Measurements from ENCODE around the gene DENND2D. TPM values are rescaled to one million over a fixed set of nuclear protein-coding genes. Genes with fewer than 3 reads are reported as not detected.
A peak's percentile ranks its signal among the peaks of the same experiment; 100 is the strongest.

DENND2D gene, protein sequence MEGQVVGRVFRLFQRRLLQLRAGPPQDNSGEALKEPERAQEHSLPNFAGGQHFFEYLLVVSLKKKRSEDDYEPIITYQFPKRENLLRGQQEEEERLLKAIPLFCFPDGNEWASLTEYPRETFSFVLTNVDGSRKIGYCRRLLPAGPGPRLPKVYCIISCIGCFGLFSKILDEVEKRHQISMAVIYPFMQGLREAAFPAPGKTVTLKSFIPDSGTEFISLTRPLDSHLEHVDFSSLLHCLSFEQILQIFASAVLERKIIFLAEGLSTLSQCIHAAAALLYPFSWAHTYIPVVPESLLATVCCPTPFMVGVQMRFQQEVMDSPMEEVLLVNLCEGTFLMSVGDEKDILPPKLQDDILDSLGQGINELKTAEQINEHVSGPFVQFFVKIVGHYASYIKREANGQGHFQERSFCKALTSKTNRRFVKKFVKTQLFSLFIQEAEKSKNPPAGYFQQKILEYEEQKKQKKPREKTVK
- 10 to 100 TPM in 1 of 2 donors, 1 to 10 TPM in 1; 8.6 to 10.6 TPM for total RNA-seq
- long read RNA-seq, partial matches to known transcripts, result 4 of 5 reads
- long read RNA-seq, other reads (novel, unspliced or antisense), result 1 of 5 reads

DNA sequence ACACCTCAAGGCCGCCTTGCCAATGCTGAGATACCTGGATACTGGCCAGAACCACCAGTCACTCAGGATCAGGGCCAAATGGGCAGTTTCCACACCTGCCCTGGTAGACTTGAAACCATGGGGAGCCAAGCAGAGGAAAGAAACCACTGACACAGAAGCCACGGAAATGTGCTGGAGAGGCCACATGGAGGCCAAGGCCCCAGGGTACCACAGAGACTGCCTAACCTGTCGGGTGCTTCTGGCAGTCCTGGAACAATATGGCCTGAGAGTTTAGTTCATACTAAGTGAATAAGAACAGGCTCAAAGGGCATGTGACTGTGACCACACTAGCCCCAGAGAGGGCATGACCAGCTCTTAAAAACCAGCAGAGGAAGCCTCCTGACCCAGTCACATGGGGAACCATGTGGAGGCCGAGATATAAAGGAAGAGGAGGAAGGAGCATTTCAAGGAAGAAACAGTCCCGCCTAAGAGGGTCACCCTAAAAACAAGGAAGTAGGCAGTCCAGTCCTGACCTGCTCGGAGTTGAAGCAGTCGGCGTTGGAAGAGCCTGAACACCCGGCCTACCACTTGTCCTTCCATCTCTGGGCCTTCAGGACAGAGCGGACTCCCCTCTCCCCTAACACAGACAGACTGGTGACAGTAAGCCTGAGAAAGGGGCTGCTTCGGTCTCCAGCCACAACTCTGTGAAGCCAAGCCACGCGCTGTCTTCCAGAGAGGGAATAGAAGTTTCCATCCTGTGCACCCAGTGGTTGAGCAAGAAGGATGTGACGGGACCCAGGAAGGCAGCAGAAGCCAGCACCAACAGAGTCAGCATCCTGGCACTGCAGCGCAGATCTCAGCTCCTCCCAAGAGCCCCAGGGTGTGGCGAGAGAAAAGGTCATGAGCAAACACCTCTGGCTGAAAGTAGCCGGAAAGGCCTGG lies at the start of gene DENND2D:
TSS of gene DENND2D (minus strand) at position 766 of the 921 bp plus-strand sequence. CDS start at position 579, 187 bp downstream.
- ATAC-seq, result peak; percentile 17 to 42
- intact Hi-C loops (cut with DNase I), result no loop called here

DNA sequence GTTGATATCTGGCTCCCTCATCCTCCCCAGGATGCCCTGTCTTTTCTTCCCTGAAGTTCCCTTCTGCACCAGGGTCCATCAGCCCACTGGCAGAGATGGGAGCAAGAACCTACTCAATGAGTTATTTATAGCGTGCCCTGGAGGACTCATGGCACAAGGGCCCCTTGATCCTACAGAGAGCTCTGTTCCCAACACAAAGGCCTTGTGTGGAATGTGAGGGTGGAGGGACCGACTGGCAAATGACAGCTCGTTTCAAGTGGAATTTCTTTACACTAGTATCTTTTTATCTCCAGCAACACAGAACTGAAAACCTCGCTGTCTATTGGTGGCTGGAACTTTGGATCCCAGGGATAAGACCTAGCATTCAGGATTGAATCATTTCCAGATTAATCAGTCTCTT lies 49.5 kb upstream of the DENND2D start:
- ATAC-seq (no peak), DNase-seq (no peak)
- intact Hi-C loops (cut with DNase I), result no loop called here

More for the DNA sequence above, at the start of gene DENND2D:
- peak; percentile 45 for DNase-seq

DNA sequence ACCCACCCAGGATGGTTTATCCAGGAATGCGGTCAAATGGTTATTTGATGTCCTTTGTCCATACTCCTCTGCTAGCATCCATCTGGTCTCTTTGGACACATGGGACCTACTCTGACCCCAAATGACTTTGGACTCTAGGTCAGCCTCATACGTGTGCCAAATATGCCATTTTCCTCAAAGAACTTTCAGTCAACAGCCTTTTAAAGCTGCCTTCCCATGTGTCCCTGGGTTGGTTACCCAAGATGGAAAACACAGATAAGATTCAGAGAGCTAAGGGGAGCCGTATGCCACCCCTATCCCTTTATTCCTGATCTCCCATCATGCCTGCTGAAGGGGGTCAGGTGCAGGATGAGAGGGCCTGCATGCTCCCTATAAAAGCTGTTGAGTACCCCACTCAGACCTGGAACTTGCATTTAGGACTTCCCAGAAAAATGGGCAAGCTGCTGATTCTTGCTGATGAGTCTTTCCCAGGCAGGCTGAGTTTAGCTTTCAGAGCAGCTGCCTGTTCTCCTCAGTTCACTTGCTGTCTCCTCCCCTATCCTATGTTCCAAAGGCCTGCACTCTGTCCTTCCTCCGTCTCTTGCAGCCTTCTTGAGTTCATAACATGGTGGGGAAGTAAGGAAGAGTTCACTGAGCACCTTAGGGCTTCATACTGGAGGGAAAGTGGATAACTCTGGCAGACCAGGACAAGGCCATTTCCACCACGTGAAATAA lies 46.8 kb upstream of the DENND2D start:
- DNase-seq (no peak), ATAC-seq (no peak)
- intact Hi-C loops (cut with DNase I), result no loop called here

DNA sequence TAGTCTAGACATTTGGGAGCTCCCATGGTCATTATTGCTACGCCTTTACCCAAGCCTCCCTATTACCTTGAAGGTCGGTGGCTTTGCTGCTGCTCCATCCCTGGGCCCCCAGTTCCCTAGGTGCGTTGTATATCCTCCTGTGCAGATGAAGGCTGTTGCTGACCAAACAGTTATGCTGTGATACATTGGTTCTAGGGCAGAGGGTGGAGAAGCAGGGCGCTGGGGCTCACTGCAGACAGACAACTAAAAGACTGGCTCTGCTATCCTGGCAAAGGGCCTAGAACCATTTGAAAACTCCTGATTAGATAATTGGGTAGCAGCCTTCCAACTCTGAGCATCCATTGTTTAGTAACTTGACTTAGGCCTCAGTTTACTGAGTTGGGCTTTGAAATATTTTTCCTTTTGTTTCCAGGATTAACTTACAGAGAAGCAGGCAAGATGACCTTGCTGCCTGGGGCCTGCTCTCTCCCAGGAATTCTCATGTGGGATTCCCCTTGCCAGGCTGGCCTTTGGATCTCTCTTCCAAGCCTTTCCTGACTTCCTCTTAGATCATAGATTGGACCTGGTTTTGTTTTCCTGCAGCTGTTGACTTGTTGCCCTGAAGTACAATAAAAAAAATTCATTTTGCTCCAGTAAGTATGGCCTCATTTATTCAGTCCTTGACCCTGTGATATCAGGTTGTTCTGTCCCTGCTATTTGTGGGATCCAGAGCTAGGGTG lies 42.5 kb upstream of the DENND2D start:
- ATAC-seq (peak in 1 of 2 donors; percentile 56), DNase-seq (no peak)
- intact Hi-C loops (cut with DNase I), result no loop called here

DNA sequence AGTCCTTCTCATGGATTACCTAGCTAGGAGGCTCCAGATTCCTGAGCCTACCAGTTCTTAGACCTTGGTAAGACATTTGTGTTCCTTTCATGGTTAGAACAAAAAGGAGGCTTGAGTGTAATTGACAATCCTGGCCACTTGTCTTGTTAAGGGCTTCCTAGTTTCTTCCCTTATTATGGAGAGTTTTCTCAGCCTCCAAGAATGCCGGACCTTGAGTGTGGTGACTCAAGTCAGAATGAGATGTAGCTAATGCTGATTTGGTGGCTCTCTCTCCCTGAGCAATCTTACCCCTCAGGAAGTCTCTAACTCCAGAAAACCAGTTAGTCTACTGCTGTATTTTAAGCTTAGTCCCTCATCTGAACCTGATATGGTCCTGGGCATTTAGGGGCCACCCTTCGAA lies 41.4 kb upstream of the DENND2D start:
- DNase-seq (no peak), ATAC-seq (no peak)
- intact Hi-C loops (cut with DNase I), result no loop called here

DNA sequence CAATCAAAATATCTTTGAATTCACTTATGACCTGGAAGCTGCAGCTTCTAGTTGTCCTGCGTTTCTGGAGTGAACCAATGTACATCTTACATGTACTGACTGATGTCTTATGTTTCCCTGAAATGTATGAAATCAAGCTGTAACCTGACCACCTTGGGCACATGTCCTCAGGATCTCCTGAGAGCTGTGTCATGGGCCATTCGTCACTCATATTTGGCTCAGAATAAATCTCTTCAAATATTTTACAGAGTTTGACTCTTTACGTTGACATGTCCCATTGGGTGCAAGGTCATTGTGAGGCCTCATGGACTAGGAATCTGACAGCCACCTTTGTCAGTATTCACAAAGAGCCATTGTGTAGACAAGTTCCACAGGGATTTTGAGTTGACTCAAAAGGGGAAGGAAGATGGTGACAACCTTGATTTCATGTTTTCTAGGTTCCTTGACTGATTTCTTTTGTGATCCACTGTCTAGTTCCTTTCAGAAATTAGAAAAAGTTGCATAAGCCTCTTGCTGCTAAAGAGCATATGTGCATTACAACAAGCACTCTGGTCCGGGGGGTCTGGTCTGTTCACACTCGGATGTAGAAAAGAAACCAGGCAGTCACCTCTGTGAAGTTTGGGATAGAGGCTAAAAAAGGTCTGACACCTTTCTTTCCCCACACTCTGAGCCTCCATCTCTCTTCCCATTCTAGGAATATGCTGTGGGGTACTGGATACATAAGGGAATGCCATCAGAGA lies 37.8 kb upstream of the DENND2D start:
- ATAC-seq (no peak), DNase-seq (no peak)
- intact Hi-C loops (cut with DNase I), result no loop called here

DNA sequence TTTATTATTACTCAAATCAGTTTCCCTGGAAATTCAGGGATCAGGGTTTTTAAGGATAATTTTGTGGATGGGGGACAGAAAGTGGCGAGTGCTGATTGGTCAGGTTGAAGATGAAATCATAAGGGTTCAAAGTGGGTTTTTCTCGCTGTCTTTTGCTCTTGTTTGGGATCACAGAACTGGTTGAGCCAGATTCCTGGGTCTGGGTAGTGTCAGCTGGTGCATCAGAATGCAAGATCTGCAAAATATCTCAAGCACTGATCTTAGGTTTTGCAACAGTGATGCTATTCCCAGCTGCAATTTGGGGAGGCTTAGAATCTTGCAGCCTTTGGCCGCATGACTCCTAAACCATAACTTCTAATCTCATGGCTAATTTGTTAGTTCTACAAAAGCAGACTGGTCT lies 36.4 kb upstream of the DENND2D start:
- intact Hi-C loops (cut with DNase I), result no loop called here
- ATAC-seq (no peak), DNase-seq (no peak)

DNA sequence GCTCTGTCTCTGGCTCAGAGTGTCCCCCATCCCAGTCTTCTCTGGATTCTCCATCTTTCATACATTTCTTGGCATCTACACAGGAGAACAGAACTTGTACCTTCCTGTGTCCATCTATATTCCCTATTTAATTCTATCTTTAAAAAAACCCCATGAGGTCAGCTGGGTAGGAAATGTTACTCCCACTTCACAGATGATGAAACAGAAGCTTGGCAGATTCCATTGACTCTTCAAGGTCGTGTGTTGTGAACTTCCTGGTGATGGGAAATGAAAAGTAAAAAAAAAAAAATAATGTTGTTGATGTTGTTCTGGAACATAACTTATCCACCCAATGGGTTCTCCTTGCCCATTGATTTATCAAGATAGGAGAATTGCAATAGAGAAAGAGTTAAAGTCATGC lies 35.9 kb upstream of the DENND2D start:
- DNase-seq (no peak), ATAC-seq (peak in 1 of 2 donors; percentile 52)
- intact Hi-C loops (cut with DNase I), result no loop called here

DNA sequence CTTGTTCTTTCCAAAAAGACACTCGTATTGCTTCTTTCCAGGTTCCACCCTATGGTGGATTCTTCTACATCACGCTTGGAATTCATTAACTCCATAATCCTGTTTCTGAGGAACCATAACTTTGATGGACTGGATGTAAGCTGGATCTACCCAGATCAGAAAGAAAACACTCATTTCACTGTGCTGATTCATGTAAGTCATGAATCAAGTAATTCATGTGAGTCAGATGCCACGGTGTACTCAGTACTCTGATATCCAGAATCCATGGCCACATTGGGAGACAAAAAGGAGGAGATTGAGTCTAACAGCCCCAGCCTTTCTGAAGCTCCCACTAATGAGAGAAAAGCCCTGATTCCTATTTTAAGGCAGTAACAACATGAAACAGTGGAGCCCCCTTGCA lies 34.4 kb upstream of the DENND2D start:
- ATAC-seq, result peak in 1 of 2 donors; percentile 88
- intact Hi-C loops (cut with DNase I), result no loop called here
- no peak for DNase-seq

DNA sequence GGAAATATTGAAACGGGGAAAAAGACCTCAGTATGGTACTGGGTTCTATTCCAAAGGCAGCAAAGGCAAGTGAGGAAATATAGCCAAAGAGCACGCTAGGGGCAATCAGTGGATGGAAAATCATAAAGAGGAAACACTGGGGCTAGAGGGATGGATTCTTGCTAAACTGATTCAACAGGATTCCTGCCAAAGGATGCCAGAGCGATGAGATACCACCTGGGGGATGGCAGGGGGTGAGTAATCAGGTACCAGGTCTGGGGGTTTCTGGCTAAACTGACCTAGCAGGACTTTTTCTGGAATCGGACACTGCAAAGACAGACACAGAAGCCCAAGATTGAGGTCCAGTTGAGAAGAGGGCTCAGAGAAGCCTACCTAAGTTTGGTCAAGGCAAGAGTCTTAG lies 33.8 kb upstream of the DENND2D start:
- DNase-seq (no peak), ATAC-seq (peak in 1 of 2 donors; percentile 61)
- intact Hi-C loops (cut with DNase I), result no loop called here

DNA sequence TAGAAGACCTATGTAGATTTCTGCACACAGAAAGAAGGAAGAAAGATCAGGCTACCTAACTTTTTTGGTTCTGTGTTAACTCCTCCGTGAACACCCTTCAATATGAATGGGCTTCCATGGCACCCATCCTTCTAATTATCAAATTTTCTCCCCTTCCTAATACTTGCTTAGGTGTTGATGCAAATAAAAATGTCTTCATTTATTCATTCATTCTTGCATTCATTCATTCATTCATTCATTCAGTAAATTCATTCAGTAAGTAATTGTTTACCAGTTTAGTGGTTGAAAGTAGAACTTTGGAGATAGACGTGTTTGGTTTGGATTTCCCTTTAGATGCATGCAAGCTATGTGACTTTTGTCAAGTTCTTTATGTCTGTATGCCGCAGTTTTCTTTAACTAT lies 31.7 kb upstream of the DENND2D start:
- no peak for ATAC-seq

DNA sequence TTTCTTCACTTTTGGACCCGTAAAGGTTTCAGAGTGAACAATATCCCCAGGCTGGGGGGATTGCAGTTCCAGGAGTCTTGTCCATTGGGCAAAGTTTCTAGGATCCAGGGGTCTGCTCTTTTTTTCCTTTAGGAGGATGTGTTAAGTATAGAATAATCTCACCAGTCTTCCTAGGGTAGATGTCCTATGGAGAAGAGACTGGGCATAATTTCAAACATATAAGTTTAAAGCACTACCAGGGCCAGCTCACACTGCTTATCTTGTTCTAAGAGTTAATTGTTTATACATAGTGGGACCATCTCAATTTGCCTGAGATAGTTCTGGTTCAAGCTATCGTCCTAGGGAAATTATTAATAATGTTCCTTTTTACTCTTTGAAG lies 28.3 kb upstream of the DENND2D start:
- ATAC-seq, result no peak
- intact Hi-C loops (cut with DNase I), result loop anchor here in 1 of 2 donors (10.0 kb wide), 1 partner anchor 106 kb away; no protein-coding TSS in a partner anchor
- DNase-seq, result no peak

More for the DNA sequence above, 31.7 kb upstream of the DENND2D start:
- no peak for DNase-seq
- intact Hi-C loops (cut with DNase I), result no loop called here

DNA sequence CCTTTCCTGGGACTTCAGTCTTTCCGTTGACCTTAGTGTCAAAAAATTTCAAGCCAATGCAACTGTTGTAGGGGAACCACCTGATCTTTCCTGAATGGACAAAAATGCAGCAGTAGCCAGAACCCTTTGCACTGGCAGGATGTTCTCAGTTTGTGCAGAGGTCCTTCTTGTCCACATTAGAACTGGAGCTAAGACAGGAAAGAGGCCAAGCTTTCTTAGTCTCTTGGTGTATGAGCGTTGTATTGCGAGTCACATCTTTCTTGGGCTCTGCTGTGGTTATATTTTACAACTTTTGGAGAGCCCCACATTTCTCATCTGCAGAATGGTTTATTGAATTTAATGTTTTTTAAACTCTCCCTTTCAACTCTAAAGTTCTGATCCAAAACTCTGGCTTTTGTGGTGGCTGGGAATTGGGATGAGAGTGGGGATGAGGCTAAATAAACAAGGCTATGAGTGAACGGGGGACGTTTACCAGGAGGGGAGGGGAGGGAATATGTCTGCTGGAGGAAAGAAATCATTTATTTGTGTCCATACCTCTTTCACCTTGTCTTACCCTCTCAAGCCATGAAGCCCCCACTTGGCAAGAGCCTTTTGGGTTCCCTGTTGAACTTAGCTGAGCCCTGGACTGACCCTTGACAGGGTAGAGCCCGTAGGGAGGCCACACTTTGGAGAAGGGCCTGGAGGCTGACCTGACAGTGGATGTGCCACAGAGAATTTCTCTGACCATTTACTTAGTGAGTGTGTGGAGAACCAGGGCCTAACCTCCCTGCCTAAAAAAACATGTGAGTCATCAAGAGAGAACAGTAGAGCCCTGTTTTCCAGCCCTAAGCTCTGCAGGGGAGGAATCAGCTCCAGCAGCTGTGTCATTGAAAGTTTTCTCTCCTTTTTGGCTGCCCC lies 27.7 kb upstream of the DENND2D start:
- intact Hi-C loops (cut with DNase I), result loop anchor here in 1 of 2 donors (10.0 kb wide), 1 partner anchor 107 kb away; no protein-coding TSS in a partner anchor
- peak; percentile 27 for DNase-seq

DNA sequence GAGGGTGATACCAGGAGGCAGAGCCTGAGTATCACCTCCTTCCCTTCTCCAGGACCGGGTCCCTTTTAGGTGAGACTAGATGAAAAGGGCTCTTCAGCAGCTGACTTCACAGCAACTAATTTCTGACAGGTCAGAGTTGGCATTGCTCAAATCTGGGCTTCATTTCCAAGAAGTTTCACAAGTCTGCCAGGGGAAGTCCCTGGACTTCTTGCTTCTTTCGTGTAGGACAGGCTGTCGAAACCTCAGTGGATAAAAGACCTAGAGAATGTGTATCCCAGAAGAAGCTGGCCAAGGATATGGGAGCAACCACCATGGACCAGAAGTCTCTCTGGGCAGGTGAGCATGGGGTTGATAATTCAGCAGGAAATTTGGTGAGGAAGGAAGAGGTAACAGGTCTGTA lies 27.0 kb upstream of the DENND2D start, which contains the start of gene CHI3L2:
TSS of gene CHI3L2 (plus strand) at position 280 of the 400 bp plus-strand sequence. CDS start at position 297, 17 bp downstream.
- intact Hi-C loops (cut with DNase I), result loop anchor here in 1 of 2 donors (10.0 kb wide), 1 partner anchor 107 kb away; no protein-coding TSS in a partner anchor
- DNase-seq, result no peak
- ATAC-seq, result peak; percentile 60 to 67

More for the DNA sequence above, 27.7 kb upstream of the DENND2D start:
- ATAC-seq, result peak; percentile 89 to 99

DNA sequence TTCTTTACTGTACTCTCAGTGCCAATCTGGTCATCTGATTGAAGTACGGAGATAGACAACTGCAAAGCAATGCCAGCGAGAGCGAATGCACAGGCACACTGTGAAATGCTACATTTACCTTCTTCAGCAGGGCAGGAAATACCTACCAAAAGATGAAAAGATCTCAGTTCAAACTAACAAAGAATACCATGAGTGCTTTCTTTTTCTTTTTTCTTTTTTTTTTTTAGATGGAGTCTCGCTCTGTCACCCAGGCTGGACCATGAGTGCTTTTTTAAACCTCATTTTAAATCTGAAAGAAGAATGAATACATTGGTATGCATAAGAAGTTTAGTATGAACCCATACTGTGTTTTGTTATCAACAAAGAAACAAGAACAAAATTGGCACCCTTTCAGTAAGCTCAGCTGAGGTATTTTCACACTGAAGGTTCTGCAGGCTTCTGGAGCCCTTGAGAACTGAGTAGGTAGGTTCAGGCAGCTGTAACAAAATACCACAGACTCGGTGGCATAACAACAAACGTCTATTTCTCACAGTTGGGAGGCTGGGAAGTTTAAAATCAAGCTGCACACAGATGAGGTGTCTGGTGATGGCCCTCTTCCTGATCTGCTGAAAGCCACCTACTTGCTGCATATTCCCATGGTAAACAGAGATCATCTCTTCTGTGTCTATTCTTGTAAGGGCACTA lies 25.4 kb upstream of the DENND2D start:
- ATAC-seq (no peak), DNase-seq (no peak)
- intact Hi-C loops (cut with DNase I), result loop anchor here in 1 of 2 donors (10.0 kb wide), 1 partner anchor 109 kb away; no protein-coding TSS in a partner anchor

DNA sequence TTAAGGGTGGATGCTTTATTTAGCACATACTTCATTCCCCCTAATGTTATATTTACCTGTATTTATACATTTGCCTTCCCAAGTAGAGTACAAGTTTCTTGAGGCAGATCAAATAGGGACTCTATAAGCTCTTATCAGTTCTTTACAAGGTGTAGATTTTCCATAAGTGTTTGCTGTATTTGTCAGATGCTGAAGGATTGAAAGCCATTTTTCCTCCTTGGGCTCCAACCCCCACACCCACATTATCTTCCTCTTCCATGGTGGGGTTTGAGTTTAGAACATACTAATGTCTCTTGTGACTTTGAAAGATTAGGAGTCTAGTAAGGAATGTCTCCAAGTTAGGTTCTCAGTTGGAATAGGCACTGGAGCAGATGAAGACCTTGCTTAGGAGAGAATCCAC lies 24.6 kb upstream of the DENND2D start:
- intact Hi-C loops (cut with DNase I), result loop anchor here in 1 of 2 donors (10.0 kb wide), 1 partner anchor 110 kb away; no protein-coding TSS in a partner anchor
- no peak for DNase-seq
- ATAC-seq, result no peak

Data from left cardiac atrium (tissue), 4 donors.